HepG2 (cell line): ENCODE measurements around the gene MADCAM1. TPM values are rescaled to one million over a fixed set of nuclear protein-coding genes. Genes with fewer than 3 reads are reported as not detected.

Experiments used
- ATAC-seq: fragments of 200-7000 bp; cut with Tn5 transposase; 3 replicates; pipeline ENCODE4 v1.9.1; 2020; ENCODE audit warnings: mild to moderate bottlenecking, moderate library complexity
- BruUV-seq: library from RNA; stranded (reverse); fragments of 400-500 nt; replicated peaks from 2 replicates; lab custom pipeline; 2021; lab: Mats Ljungman, UMichigan
- CTCF ChIA-PET: fragments of 300-600 bp; formaldehyde crosslinking; extraction: SDS; loops from one replicate; lab custom pipeline; 2021; ENCODE audit warnings: low total read pairs, inconsistent platforms, low intra/inter-chr PET ratio; lab: Yijun Ruan, JAX
- POLR2A ChIA-PET: fragments of 350-600 bp; sonication (Branson Sonifier 250); formaldehyde crosslinking; loops from one replicate; lab custom pipeline; 2020; ENCODE audit warnings: antibody characterized with exemption, inconsistent platforms; lab: Yijun Ruan, JAX
- DNase-seq: peaks from one replicate; pipeline ENCODE4 v3.0.0-alpha.2; 2015; ENCODE audit warnings: low spot score
- FAIRE-seq: peaks from 3 replicates; lab custom pipeline; 2011; peaks lifted over from hg19 to GRCh38; lab: Jason Lieb, UNC
- H2AFZ ChIP-seq: one replicate; pipeline ENCODE4 v1.6.1; 2011; ENCODE audit warnings: low read length, inconsistent platforms
- H3K27ac ChIP-seq: fragments of 300-600 bp; 3 replicates; pipeline ENCODE4 v1.8.0; 2011; ENCODE audit warnings: mixed run types, mild to moderate bottlenecking, mixed read lengths, low read length, inconsistent platforms; ENCODE audit not compliant: insufficient read depth; ENCODE audit errors: extremely low read length
- H3K27me3 ChIP-seq, 2 experiments: fragments of 200-600 bp in 1 of 2; 2 replicates in 1 of 2; 3 replicates in 1 of 2; pipeline versions ENCODE4 v1.6.0 to v1.8.0; 2011; ENCODE audit warnings: low read length in 2 of 2, mild to moderate bottlenecking in 2 of 2, moderate library complexity in 2 of 2, inconsistent platforms in 1 of 2; ENCODE audit not compliant: insufficient read depth in 2 of 2, control insufficient read depth in 1 of 2
- H3K36me3 ChIP-seq, 2 experiments: fragments of 200-600 bp in 1 of 2; replicated peaks in 1 of 2; 2 replicates in 1 of 2; 3 replicates in 1 of 2; pipeline versions ENCODE4 v1.5.1 to v1.8.0; 2011; ENCODE audit warnings: low read length in 2 of 2, inconsistent platforms in 1 of 2; ENCODE audit not compliant: insufficient read depth in 2 of 2, control insufficient read depth in 1 of 2
- H3K4me1 ChIP-seq: 2 replicates; pipeline ENCODE4 v1.5.1; 2012; ENCODE audit warnings: low read length, inconsistent platforms; ENCODE audit not compliant: insufficient read depth
- H3K4me2 ChIP-seq: 2 replicates; pipeline ENCODE4 v1.6.0; 2011; ENCODE audit warnings: low read depth, low read length, inconsistent platforms
- H3K4me3 ChIP-seq, 3 experiments: fragments of 200-600 bp in 1 of 3; sonication (generic), shearing (Covaris generic) in 1 of 3; replicated peaks in 1 of 3; 2 replicates each; pipeline ENCODE4 v1.5.1; 2011 to 2016; ENCODE audit warnings: low read length in 3 of 3, inconsistent platforms in 2 of 3, low read depth in 2 of 3, mild to moderate bottlenecking in 2 of 3, control low read depth in 1 of 3, mixed read lengths in 1 of 3; ENCODE audit not compliant: insufficient read depth in 1 of 3
- H3K79me2 ChIP-seq: one replicate; pipeline ENCODE4 v1.6.1; 2011; ENCODE audit warnings: low read length, inconsistent platforms; ENCODE audit not compliant: insufficient read depth
- H3K9ac ChIP-seq: 2 replicates; pipeline ENCODE4 v1.6.0; 2011; ENCODE audit warnings: mild to moderate bottlenecking, low read depth, low read length, inconsistent platforms; ENCODE audit not compliant: insufficient read depth
- H3K9me3 ChIP-seq: 2 replicates; pipeline ENCODE4 v1.5.1; 2012; ENCODE audit warnings: mild to moderate bottlenecking, low read length
- H4K20me1 ChIP-seq: 2 replicates; pipeline ENCODE4 v1.6.0; 2011; ENCODE audit warnings: inconsistent platforms, mild to moderate bottlenecking, low read length, moderate library complexity; ENCODE audit not compliant: insufficient read depth
- CREB3 ChIP-seq: sonication (generic); formaldehyde crosslinking; IDR thresholded peaks from 2 replicates; pipeline ENCODE4 v1.5.0; 2020; ENCODE audit warnings: missing genetic modification reagents
- DNMT1 ChIP-seq: sonication (generic); formaldehyde crosslinking; IDR thresholded peaks from 2 replicates; pipeline ENCODE4 v1.5.1; 2020; ENCODE audit warnings: mild to moderate bottlenecking, missing genetic modification reagents
- ELK4 ChIP-seq: sonication (generic); formaldehyde crosslinking; IDR thresholded peaks from 2 replicates; pipeline ENCODE4 v1.9.0; 2021; ENCODE audit warnings: missing genetic modification reagents, borderline replicate concordance
- ETV6 ChIP-seq: sonication (generic); formaldehyde crosslinking; conservative IDR thresholded peaks from 2 replicates; pipeline ENCODE4 v1.4.0; 2020; ENCODE audit warnings: missing genetic modification reagents
- FOXP1 ChIP-seq, 2 experiments: fragments of 450-650 bp in 1 of 2; IDR thresholded peaks; 2 replicates each; pipeline ENCODE4 v1.6.1; 2017 to 2018; ENCODE audit warnings: antibody characterized with exemption in 1 of 2
- KLF11 ChIP-seq: IDR thresholded peaks from 2 replicates; pipeline ENCODE4 v1.6.1; 2016; ENCODE audit warnings: missing compliant biosample characterization
- MED8 ChIP-seq: sonication (generic); formaldehyde crosslinking; IDR thresholded peaks from 2 replicates; pipeline ENCODE4 v1.8.1; 2023; ENCODE audit warnings: mild to moderate bottlenecking, missing genetic modification reagents; ENCODE audit not compliant: insufficient replicate concordance
- MZF1 ChIP-seq: sonication (generic); formaldehyde crosslinking; IDR thresholded peaks from 2 replicates; pipeline ENCODE4 v1.8.1; 2023; ENCODE audit warnings: mild to moderate bottlenecking, missing genetic modification reagents, borderline replicate concordance
- NR1H2 ChIP-seq: sonication (generic); formaldehyde crosslinking; IDR thresholded peaks from 2 replicates; pipeline ENCODE4 v1.8.1; 2022; ENCODE audit warnings: low read depth, missing genetic modification reagents, borderline replicate concordance
- PHF8 ChIP-seq: sonication (generic); formaldehyde crosslinking; IDR thresholded peaks from 2 replicates; pipeline ENCODE4 v1.5.0; 2020; ENCODE audit warnings: missing genetic modification reagents
- TEAD3 ChIP-seq: optimal IDR thresholded peaks from 2 replicates; pipeline ENCODE3; 2016; ENCODE audit warnings: borderline replicate concordance
- THYN1 ChIP-seq: sonication (generic); formaldehyde crosslinking; IDR thresholded peaks from 2 replicates; pipeline ENCODE4 v1.8.1; 2023; ENCODE audit warnings: low read depth, mild to moderate bottlenecking, moderate library complexity, missing genetic modification reagents, borderline replicate concordance
- UBTF ChIP-seq: sonication (generic); formaldehyde crosslinking; IDR thresholded peaks from 2 replicates; pipeline ENCODE4 v1.4.0; 2020; ENCODE audit warnings: mild to moderate bottlenecking, missing genetic modification reagents
- ZFP37 ChIP-seq: sonication (generic); formaldehyde crosslinking; IDR thresholded peaks from 2 replicates; pipeline ENCODE4 v1.4.0; 2020; ENCODE audit warnings: missing genetic modification reagents, borderline replicate concordance
- ZNF503 ChIP-seq: sonication (generic); formaldehyde crosslinking; IDR thresholded peaks from 2 replicates; pipeline ENCODE4 v1.4.0; 2020; ENCODE audit warnings: missing genetic modification reagents
- ZNF552 ChIP-seq: sonication (generic); formaldehyde crosslinking; IDR thresholded peaks from 2 replicates; pipeline ENCODE4 v1.9.0; 2022; ENCODE audit warnings: missing genetic modification reagents, mild to moderate bottlenecking, borderline replicate concordance
- ZNF614 ChIP-seq: IDR thresholded peaks from 2 replicates; pipeline ENCODE4 v1.6.1; 2018; ENCODE audit warnings: missing biosample characterization, missing genetic modification reagents, inconsistent platforms, borderline replicate concordance
- ZNF670 ChIP-seq: sonication (generic); formaldehyde crosslinking; IDR thresholded peaks from 2 replicates; pipeline ENCODE4 v1.8.0; 2022; ENCODE audit warnings: mild to moderate bottlenecking, missing genetic modification reagents, borderline replicate concordance
- ZNF782 ChIP-seq: sonication (generic); formaldehyde crosslinking; IDR thresholded peaks from 2 replicates; pipeline ENCODE4 v1.4.0; 2020; ENCODE audit warnings: missing genetic modification reagents, mild to moderate bottlenecking, borderline replicate concordance
- ZNF891 ChIP-seq: sonication (generic); formaldehyde crosslinking; IDR thresholded peaks from 2 replicates; pipeline ENCODE4 v1.5.0; 2020; ENCODE audit warnings: mild to moderate bottlenecking, missing genetic modification reagents
- WGBS: methylation state at CpG from one replicate; pipeline ENCODE4 v1.1.6; 2017; ENCODE audit warnings: low lambda C conversion rate; 5-methylcytosine and 5-hydroxymethylcytosine counted together
- in situ Hi-C: cut with HindIII; loops from 2 replicates; pipeline ENCODE4 v1.10.0; 2017; ENCODE audit warnings: low pct_unique_long_range_greater_than_20kb; ENCODE audit not compliant: extremely low pct_ligation_motif_present
- intact Hi-C: fragments of 100-400 bp; cut with micrococcal nuclease; formaldehyde crosslinking; loops from one replicate; pipeline ENCODE4 v1.10.0; 2022; ENCODE audit not compliant: unreplicated experiment
- polyA plus RNA-seq, 8 experiments: library from polyadenylated mRNA; depleted of rRNA in 3 of 8; stranded (reverse) in 7 of 8; unstranded in 1 of 8; fragments of >200 nt; fragmentation: Illumina TruSeq in 4 of 8; extraction: Trizol in 4 of 8; gene quantifications; 2 replicates each; pipeline versions ENCODE4 v1.2.1 to v1.2.3, GENCODE V29; 2011 to 2016; ENCODE audit warnings: low read depth in 4 of 8, missing spikeins in 1 of 8, mixed read lengths in 1 of 8; ENCODE audit not compliant: insufficient read depth in 1 of 8
- total RNA-seq, 5 experiments: library from RNA; depleted of rRNA; stranded (reverse); fragments of >200 nt; fragmentation: Illumina TruSeq; extraction: Trizol; gene quantifications; 2 replicates each; pipeline ENCODE4 v1.2.3, GENCODE V29; 2016; ENCODE audit warnings: low read depth in 1 of 5

The MADCAM1 gene
- total and polyA plus RNA-seq, 2 of the 13 experiments (the other 11 are each of a cell fraction or from before 2014, with no cell fraction given): 0.29 to 0.33 TPM

GRCh38 chr19:522726-523125 lies 26.4 kb downstream of the MADCAM1 start:
- BruUV-seq: TSS peak; percentile 57
- ATAC-seq: no peak
- DNase-seq: no peak
- peak overlapping the region; percentile 30 for H3K27ac ChIP-seq
- H3K9ac ChIP-seq: no peak overlapping the region
- no peaks in the 10 kb centered on the region for H3K79me2 ChIP-seq
- TF ChIP-seq ZNF503 (CRISPR knock-in tag) (no peak), ZNF782 (CRISPR knock-in tag) (no peak), NR1H2 (CRISPR knock-in tag) (no peak), MED8 (CRISPR knock-in tag) (no peak), ETV6 (CRISPR knock-in tag) (no peak), MZF1 (no peak), ZNF670 (CRISPR knock-in tag) (no peak), ZNF552 (CRISPR knock-in tag) (no peak), THYN1 (CRISPR knock-in tag) (no peak), UBTF (no peak), TEAD3 (CRISPR knock-in tag) (no peak), ZNF891 (CRISPR knock-in tag) (no peak), CREB3 (CRISPR knock-in tag) (no peak), PHF8 (CRISPR knock-in tag) (no peak), KLF11 (no peak), ELK4 (CRISPR knock-in tag) (no peak), ZFP37 (CRISPR knock-in tag) (no peak), DNMT1 (CRISPR knock-in tag) (no peak), ZNF614 (CRISPR knock-in tag) (no peak), FOXP1 (IDR thresholded peaks at IDR 0.05) (no peak), FOXP1 (CRISPR knock-in tag; IDR thresholded peaks at IDR 0.05) (no peak)
- TF ChIP-seq, all 625 proteins: peak for 0
- ChIA-PET CTCF (no interaction called here), POLR2A (interaction anchor here (1.4 to 2.0 kb wide), 3 partner anchors 8 to 16 kb away, joined by 6 to 20 read pairs (median 6); partner anchors contain the start of gene CDC34)
- H3K27me3 ChIP-seq: no peaks in the 10 kb centered on the region
- no peaks in the 10 kb centered on the region for H3K9me3 ChIP-seq
- H3K36me3 ChIP-seq: no peaks in the 10 kb centered on the region
- H3K4me3 ChIP-seq: no peak overlapping the region
- in situ Hi-C loops: no loop called here
- H3K4me1 ChIP-seq: peaks cover 43% of the 10 kb centered on the region
- WGBS: 95% methylated on average over 12 of the region's 12 CpGs
- intact Hi-C loops: no loop called here
- no peak overlapping the region for H2AFZ ChIP-seq
- H4K20me1 ChIP-seq: no peaks in the 10 kb centered on the region
- no peak overlapping the region for H3K4me2 ChIP-seq
- no peak for FAIRE-seq
